CD4-positive, CD25-positive, alpha-beta regulatory T cell (primary cell): ENCODE measurements around the gene PPP1R17. TPM values are rescaled to one million over a fixed set of nuclear protein-coding genes. Genes with fewer than 3 reads are reported as not detected.

ENCODE experiments used
- ATAC-seq, 2 donors: fragments of 150-1000 bp; cut with Tn5 transposase; one replicate each; pipeline ENCODE4 v1.10.0; 2021; ENCODE audit warnings: low read depth in 2 of 2, moderate number of reproducible peaks in 2 of 2, moderate library complexity in 1 of 2
- DNase-seq, 3 donors: peaks; one replicate each; pipeline versions ENCODE4 v3.0.0 to v3.0.0-alpha.2; 2012 to 2022; ENCODE audit warnings: mixed read lengths in 1 of 3
- H3K27ac ChIP-seq: one replicate; pipeline ENCODE4 v1.7.0; 2013; ENCODE audit warnings: mild to moderate bottlenecking, low read length; ENCODE audit not compliant: insufficient read depth, poor library complexity, severe bottlenecking
- H3K27me3 ChIP-seq: one replicate; pipeline ENCODE4 v1.7.0; 2013; ENCODE audit warnings: low read length; ENCODE audit not compliant: control insufficient read depth, insufficient read depth
- H3K36me3 ChIP-seq: one replicate; pipeline ENCODE4 v1.7.0; 2013; ENCODE audit warnings: mild to moderate bottlenecking, low read length, moderate library complexity; ENCODE audit not compliant: control insufficient read depth, insufficient read depth
- H3K4me1 ChIP-seq: 2 replicates; pipeline ENCODE4 v1.7.0; 2013; ENCODE audit warnings: mild to moderate bottlenecking, low read length; ENCODE audit not compliant: insufficient read depth, control insufficient read depth, poor library complexity, severe bottlenecking
- H3K4me3 ChIP-seq: one replicate; pipeline ENCODE4 v1.7.0; 2013; ENCODE audit warnings: low read depth, mild to moderate bottlenecking, low read length, moderate library complexity
- H3K9me3 ChIP-seq, 2 experiments: 1 replicate in 1 of 2; 2 replicates in 1 of 2; pipeline ENCODE4 v1.7.0; 2013; ENCODE audit warnings: low read length in 2 of 2, mild to moderate bottlenecking in 1 of 2, moderate library complexity in 1 of 2; ENCODE audit not compliant: control insufficient read depth in 2 of 2
- H3K27ac Mint-ChIP-seq, 3 donors: one replicate each; pipeline ENCODE4 v1.8.0; 2020 to 2022; ENCODE audit warnings: mild to moderate bottlenecking in 3 of 3, mixed read lengths in 3 of 3, moderate library complexity in 2 of 3
- H3K27me3 Mint-ChIP-seq: one replicate; pipeline ENCODE4 v1.8.0; 2022; ENCODE audit warnings: mild to moderate bottlenecking, mixed read lengths
- H3K36me3 Mint-ChIP-seq: one replicate; pipeline ENCODE4 v1.8.0; 2020; ENCODE audit warnings: mixed read lengths
- H3K4me1 Mint-ChIP-seq, 4 donors: one replicate each; pipeline ENCODE4 v1.8.0; 2020 to 2022; ENCODE audit warnings: mixed read lengths in 4 of 4, mild to moderate bottlenecking in 1 of 4
- H3K4me3 Mint-ChIP-seq, 4 donors: one replicate each; pipeline ENCODE4 v1.8.0; 2020 to 2022; ENCODE audit warnings: mild to moderate bottlenecking in 4 of 4, mixed read lengths in 4 of 4, moderate library complexity in 3 of 4
- H3K9me3 Mint-ChIP-seq, 7 donors: one replicate each; pipeline ENCODE4 v1.8.0; 2020 to 2022; ENCODE audit warnings: mixed read lengths in 7 of 7, mild to moderate bottlenecking in 3 of 7, moderate library complexity in 2 of 7
- polyA plus RNA-seq, 4 donors: library from polyadenylated mRNA; unstranded; fragments of 300-500 nt; fragmentation: Illumina TruSeq; gene quantifications; one replicate each; pipeline ENCODE4 v1.2.3, GENCODE V29; 2021
- total RNA-seq: library from RNA; stranded (reverse); gene quantifications from one replicate; pipeline ENCODE4 v1.2.3, GENCODE V29; 2022

The PPP1R17 gene
- total and polyA plus RNA-seq, 5 donors from 2014 or later, result not detected

- Histone ChIP-seq H3K36me3 (no peaks in the 10 kb centered on the region), H3K9me3 (no peaks in the 10 kb centered on the region), H3K27ac (no peak overlapping the region), H3K4me1 (no peaks in the 10 kb centered on the region), H3K4me3 (no peak overlapping the region), H3K27me3 (no peaks in the 10 kb centered on the region)
- Mint-ChIP-seq H3K9me3 (peaks cover 0 to 3% (median 0%) of the 10 kb centered on the region in 7 donors), H3K4me1 (no peaks in the 10 kb centered on the region), H3K4me3 (no peak overlapping the region), H3K36me3 (no peaks in the 10 kb centered on the region), H3K27me3 (no peaks in the 10 kb centered on the region), H3K27ac (no peak overlapping the region)
- DNase-seq, result no peak
- no peak for ATAC-seq
Measured at GRCh38 chr7:31729195-31729804, 42.3 kb downstream of the PPP1R17 start.

- Mint-ChIP-seq H3K27me3 (no peaks in the 10 kb centered on the region), H3K27ac (no peak overlapping the region), H3K36me3 (no peaks in the 10 kb centered on the region), H3K9me3 (peaks cover 0 to 1% (median 0%) of the 10 kb centered on the region in 7 donors), H3K4me1 (no peaks in the 10 kb centered on the region), H3K4me3 (no peak overlapping the region)
- Histone ChIP-seq H3K27me3 (no peaks in the 10 kb centered on the region), H3K27ac (no peak overlapping the region), H3K4me3 (no peak overlapping the region), H3K36me3 (no peaks in the 10 kb centered on the region), H3K4me1 (no peaks in the 10 kb centered on the region), H3K9me3 (no peaks in the 10 kb centered on the region)
- ATAC-seq, result no peak
- no peak for DNase-seq
Measured at GRCh38 chr7:31734456-31734855, 47.4 kb downstream of the PPP1R17 start.

- no peaks in the 10 kb centered on the region for H3K36me3 ChIP-seq
- Mint-ChIP-seq H3K9me3 (no peaks in the 10 kb centered on the region), H3K36me3 (no peaks in the 10 kb centered on the region), H3K4me3 (no peak overlapping the region), H3K27me3 (no peaks in the 10 kb centered on the region), H3K27ac (no peak overlapping the region), H3K4me1 (no peaks in the 10 kb centered on the region)
- ATAC-seq (no peak), DNase-seq (peak in 1 of 3 donors; percentile 4)
- no peaks in the 10 kb centered on the region for H3K4me1 ChIP-seq
- H3K27ac ChIP-seq, result no peak overlapping the region
- H3K9me3 ChIP-seq, result no peaks in the 10 kb centered on the region
- no peaks in the 10 kb centered on the region for H3K27me3 ChIP-seq
- H3K4me3 ChIP-seq, result no peak overlapping the region
Measured at GRCh38 chr7:31735991-31736982, 49.3 kb downstream of the PPP1R17 start.

GRCh38 chr7:31741852-31742251, 54.8 kb downstream of the PPP1R17 start:
- peaks cover 0 to 2% (median 0%) of the 10 kb centered on the region in 7 donors for H3K9me3 Mint-ChIP-seq
- peaks cover 4% of the 10 kb centered on the region for H3K27me3 Mint-ChIP-seq
- H3K27me3 ChIP-seq, result no peaks in the 10 kb centered on the region
- H3K27ac Mint-ChIP-seq, result no peak overlapping the region
- H3K9me3 ChIP-seq, result no peaks in the 10 kb centered on the region
- no peak overlapping the region for H3K4me3 ChIP-seq
- H3K36me3 Mint-ChIP-seq, result no peaks in the 10 kb centered on the region
- no peaks in the 10 kb centered on the region for H3K4me1 Mint-ChIP-seq
- DNase-seq (no peak), ATAC-seq (no peak)
- H3K4me1 ChIP-seq, result no peaks in the 10 kb centered on the region
- no peak overlapping the region for H3K4me3 Mint-ChIP-seq
- H3K27ac ChIP-seq, result no peak overlapping the region
- H3K36me3 ChIP-seq, result no peaks in the 10 kb centered on the region

GRCh38 chr7:31744294-31744874, 57.4 kb downstream of the PPP1R17 start:
- Histone ChIP-seq H3K27me3 (no peaks in the 10 kb centered on the region), H3K27ac (no peak overlapping the region), H3K9me3 (no peaks in the 10 kb centered on the region), H3K36me3 (no peaks in the 10 kb centered on the region), H3K4me3 (no peak overlapping the region), H3K4me1 (no peaks in the 10 kb centered on the region)
- H3K9me3 Mint-ChIP-seq, result peaks cover 0 to 2% (median 0%) of the 10 kb centered on the region in 7 donors
- H3K4me3 Mint-ChIP-seq, result no peak overlapping the region
- H3K4me1 Mint-ChIP-seq, result no peaks in the 10 kb centered on the region
- DNase-seq (peak in 2 of 3 donors; percentile 1 to 57), ATAC-seq (no peak)
- H3K27me3 Mint-ChIP-seq, result peaks cover 4% of the 10 kb centered on the region
- no peak overlapping the region for H3K27ac Mint-ChIP-seq
- no peaks in the 10 kb centered on the region for H3K36me3 Mint-ChIP-seq

GRCh38 chr7:31747553-31747952, 60.5 kb downstream of the PPP1R17 start:
- Mint-ChIP-seq H3K4me1 (no peaks in the 10 kb centered on the region), H3K27me3 (no peaks in the 10 kb centered on the region), H3K9me3 (peaks cover 0 to 2% (median 0%) of the 10 kb centered on the region in 7 donors), H3K36me3 (no peaks in the 10 kb centered on the region), H3K27ac (no peak overlapping the region), H3K4me3 (no peak overlapping the region)
- H3K27me3 ChIP-seq, result no peaks in the 10 kb centered on the region
- H3K36me3 ChIP-seq, result no peaks in the 10 kb centered on the region
- no peak overlapping the region for H3K4me3 ChIP-seq
- H3K4me1 ChIP-seq, result no peaks in the 10 kb centered on the region
- no peaks in the 10 kb centered on the region for H3K9me3 ChIP-seq
- DNase-seq (no peak), ATAC-seq (peak in 1 of 2 donors; percentile 20)
- no peak overlapping the region for H3K27ac ChIP-seq

- Mint-ChIP-seq H3K36me3 (no peaks in the 10 kb centered on the region), H3K4me1 (no peaks in the 10 kb centered on the region), H3K9me3 (peaks cover 0 to 2% (median 0%) of the 10 kb centered on the region in 7 donors), H3K4me3 (no peak overlapping the region), H3K27ac (no peak overlapping the region), H3K27me3 (no peaks in the 10 kb centered on the region)
- ATAC-seq, result no peak
- Histone ChIP-seq H3K36me3 (no peaks in the 10 kb centered on the region), H3K27me3 (no peaks in the 10 kb centered on the region), H3K4me3 (no peak overlapping the region), H3K9me3 (no peaks in the 10 kb centered on the region), H3K27ac (no peak overlapping the region), H3K4me1 (no peaks in the 10 kb centered on the region)
- no peak for DNase-seq
Measured at GRCh38 chr7:31748084-31748483, 61.1 kb downstream of the PPP1R17 start.
